Gastroesophageal sphincter (tissue), 3 donors: ENCODE results near the gene ITLN1.

Experiments
- CTCF ChIP-seq, 4 experiments: fragments of 200-600 bp in 2 of 4; fragments of 450-650 bp in 2 of 4; sonication (generic) in 1 of 4; IDR thresholded peaks; one replicate each; pipeline ENCODE4 v1.5.1; 2017 to 2019; ENCODE audit warnings: antibody characterized with exemption in 4 of 4, mild to moderate bottlenecking in 2 of 4, moderate library complexity in 2 of 4
- POLR2A ChIP-seq, 2 donors: fragments of 450-650 bp; IDR thresholded peaks; one replicate each; pipeline ENCODE4 v1.6.1; 2017; ENCODE audit warnings: antibody characterized with exemption in 2 of 2, mild to moderate bottlenecking in 2 of 2, moderate library complexity in 1 of 2
- POLR2AphosphoS5 ChIP-seq: sonication (generic); formaldehyde crosslinking; IDR thresholded peaks from one replicate; pipeline ENCODE4 v1.6.1; 2017; ENCODE audit warnings: antibody characterized with exemption

- TF ChIP-seq CTCF (IDR thresholded peaks at IDR 0.05) (no peak), POLR2A (IDR thresholded peaks at IDR 0.05) (no peak), POLR2AphosphoS5 (no peak)
Observed at GRCh38 chr1:160836561-160836960, 48.4 kb downstream of the ITLN1 start.
